Natural killer cell (primary cell): ENCODE data around the gene FAM83C. TPM values are rescaled to one million over a fixed set of nuclear protein-coding genes. Genes with fewer than 3 reads are reported as not detected.

Experiments used
- ATAC-seq, 3 donors: fragments of 150-1000 bp in 2 of 3; fragments of 200-7000 bp in 1 of 3; cut with Tn5 transposase; 1 replicate in 1 of 3; 2 replicates in 2 of 3; pipeline ENCODE4 v1.10.0; 2021; ENCODE audit warnings: mild to moderate bottlenecking in 2 of 3, moderate library complexity in 2 of 3
- DNase-seq, 2 donors: peaks; one replicate each; pipeline versions ENCODE4 v3.0.0 to v3.0.0-alpha.2; 2013 to 2021; ENCODE audit warnings: mixed read lengths in 1 of 2
- H3K27ac ChIP-seq: one replicate; pipeline ENCODE4 v1.5.1; 2013; ENCODE audit warnings: mild to moderate bottlenecking, low read length
- H3K27me3 ChIP-seq: one replicate; pipeline ENCODE4 v1.6.1; 2013; ENCODE audit warnings: low read length; ENCODE audit not compliant: control insufficient read depth, insufficient read depth
- H3K36me3 ChIP-seq: one replicate; pipeline ENCODE4 v1.6.1; 2013; ENCODE audit warnings: low read length; ENCODE audit not compliant: control insufficient read depth, insufficient read depth
- H3K4me1 ChIP-seq: one replicate; pipeline ENCODE4 v1.6.1; 2013; ENCODE audit warnings: low read length; ENCODE audit not compliant: control insufficient read depth, insufficient read depth
- H3K4me3 ChIP-seq: one replicate; pipeline ENCODE4 v1.5.1; 2013; ENCODE audit warnings: low read length
- H3K9me3 ChIP-seq: one replicate; pipeline ENCODE4 v1.6.1; 2013; ENCODE audit warnings: low read length; ENCODE audit not compliant: control insufficient read depth, insufficient read depth
- H3K27ac Mint-ChIP-seq, 2 donors: one replicate each; pipeline ENCODE4 v1.8.0; 2022; ENCODE audit warnings: mild to moderate bottlenecking in 2 of 2, mixed read lengths in 2 of 2, moderate library complexity in 1 of 2
- H3K27me3 Mint-ChIP-seq, 2 donors: one replicate each; pipeline ENCODE4 v1.8.0; 2022; ENCODE audit warnings: low read depth in 2 of 2, mixed read lengths in 2 of 2
- H3K36me3 Mint-ChIP-seq: one replicate; pipeline ENCODE4 v1.8.0; 2022; ENCODE audit warnings: mixed read lengths
- H3K4me1 Mint-ChIP-seq, 2 donors: one replicate each; pipeline ENCODE4 v1.8.0; 2022; ENCODE audit warnings: mixed read lengths in 2 of 2
- H3K4me3 Mint-ChIP-seq: one replicate; pipeline ENCODE4 v1.8.0; 2022; ENCODE audit warnings: mild to moderate bottlenecking, moderate library complexity, mixed read lengths
- H3K9me3 Mint-ChIP-seq, 2 donors: one replicate each; pipeline ENCODE4 v1.8.0; 2022; ENCODE audit warnings: mixed read lengths in 2 of 2
- WGBS: methylation state at CpG from one replicate; pipeline ENCODE4 v1.1.7; 2013; ENCODE audit warnings: missing lambda C conversion rate; ENCODE audit not compliant: insufficient coverage; 5-methylcytosine and 5-hydroxymethylcytosine counted together
- intact Hi-C: fragments of 100-400 bp; cut with micrococcal nuclease; formaldehyde crosslinking; loops from one replicate; pipeline ENCODE4 v1.14.2; 2022
- total RNA-seq, 4 donors: library from RNA; stranded (reverse); fragments of 120-200 nt in 1 of 4; gene quantifications; one replicate each; pipeline versions ENCODE4 v1.2.3 to v1.2.4, GENCODE V29; 2013 to 2022
- TF ChIP-seq, protein P1 (sequence below): fragments of 200-600 bp; IDR thresholded peaks from one replicate; pipeline ENCODE4 v1.8.0; 2022; ENCODE audit warnings: antibody characterized with exemption

FAM83C gene
- total RNA-seq, 3 donors from 2014 or later (not counting 1 experiment from before 2014, with no cell fraction given), result not detected

DNA sequence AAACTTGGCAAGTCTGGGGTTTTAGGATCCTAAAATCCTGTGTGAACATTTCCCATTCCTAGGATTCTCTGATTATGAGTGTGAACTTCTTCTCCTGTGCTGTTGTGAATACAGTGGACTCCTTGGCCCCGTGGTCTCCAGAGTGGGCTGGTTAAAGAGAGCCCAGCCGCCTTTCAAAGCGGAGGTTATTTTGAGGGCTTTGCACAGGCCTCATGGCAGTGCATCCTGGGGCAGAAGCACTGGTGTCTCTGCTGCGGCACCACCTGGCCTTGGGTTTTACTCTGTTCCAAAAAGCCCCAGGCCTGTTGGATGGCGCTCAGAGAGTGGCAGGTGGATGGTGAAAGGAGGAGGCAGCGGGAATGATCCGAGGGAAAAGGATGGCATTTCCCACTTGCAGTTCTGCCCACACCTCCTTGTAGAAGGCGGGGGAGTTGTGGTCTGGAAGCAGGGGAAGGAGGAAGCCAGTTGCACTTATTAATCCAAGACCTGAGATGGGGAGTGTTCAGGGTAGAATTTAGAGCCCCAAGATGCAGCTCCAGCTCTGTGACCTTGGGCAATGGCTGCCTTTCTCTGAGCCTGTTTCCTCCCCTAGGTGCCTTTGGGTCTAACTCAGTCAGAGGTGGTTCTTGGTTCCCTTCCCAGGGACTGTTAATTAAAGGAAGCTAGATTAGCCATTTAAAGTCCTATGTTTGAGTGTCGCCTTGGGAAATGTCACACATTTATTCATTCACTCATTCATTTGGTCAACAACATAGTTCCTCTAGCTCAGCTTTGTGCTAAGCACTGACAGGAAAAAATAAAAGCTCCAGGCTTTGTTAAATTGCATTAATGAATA lies 43.4 kb downstream of the FAM83C start:
- TF ChIP-seq, protein P1, sequence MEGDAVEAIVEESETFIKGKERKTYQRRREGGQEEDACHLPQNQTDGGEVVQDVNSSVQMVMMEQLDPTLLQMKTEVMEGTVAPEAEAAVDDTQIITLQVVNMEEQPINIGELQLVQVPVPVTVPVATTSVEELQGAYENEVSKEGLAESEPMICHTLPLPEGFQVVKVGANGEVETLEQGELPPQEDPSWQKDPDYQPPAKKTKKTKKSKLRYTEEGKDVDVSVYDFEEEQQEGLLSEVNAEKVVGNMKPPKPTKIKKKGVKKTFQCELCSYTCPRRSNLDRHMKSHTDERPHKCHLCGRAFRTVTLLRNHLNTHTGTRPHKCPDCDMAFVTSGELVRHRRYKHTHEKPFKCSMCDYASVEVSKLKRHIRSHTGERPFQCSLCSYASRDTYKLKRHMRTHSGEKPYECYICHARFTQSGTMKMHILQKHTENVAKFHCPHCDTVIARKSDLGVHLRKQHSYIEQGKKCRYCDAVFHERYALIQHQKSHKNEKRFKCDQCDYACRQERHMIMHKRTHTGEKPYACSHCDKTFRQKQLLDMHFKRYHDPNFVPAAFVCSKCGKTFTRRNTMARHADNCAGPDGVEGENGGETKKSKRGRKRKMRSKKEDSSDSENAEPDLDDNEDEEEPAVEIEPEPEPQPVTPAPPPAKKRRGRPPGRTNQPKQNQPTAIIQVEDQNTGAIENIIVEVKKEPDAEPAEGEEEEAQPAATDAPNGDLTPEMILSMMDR, result no peak
- Mint-ChIP-seq H3K9me3 (no peaks in the 10 kb centered on the region), H3K4me1 (peaks cover 24% of the 10 kb centered on the region in 2 donors), H3K4me3 (no peak overlapping the region), H3K27me3 (no peaks in the 10 kb centered on the region), H3K27ac (no peak overlapping the region), H3K36me3 (no peaks in the 10 kb centered on the region)
- intact Hi-C loops, result no loop called here
- Histone ChIP-seq H3K27me3 (no peaks in the 10 kb centered on the region), H3K4me1 (peaks cover 38% of the 10 kb centered on the region), H3K9me3 (no peaks in the 10 kb centered on the region), H3K4me3 (no peak overlapping the region), H3K27ac (no peak overlapping the region), H3K36me3 (no peaks in the 10 kb centered on the region)
- no peak for DNase-seq
- 90% methylated on average over 9 of the region's 9 CpGs for WGBS
- no peak for ATAC-seq

DNA sequence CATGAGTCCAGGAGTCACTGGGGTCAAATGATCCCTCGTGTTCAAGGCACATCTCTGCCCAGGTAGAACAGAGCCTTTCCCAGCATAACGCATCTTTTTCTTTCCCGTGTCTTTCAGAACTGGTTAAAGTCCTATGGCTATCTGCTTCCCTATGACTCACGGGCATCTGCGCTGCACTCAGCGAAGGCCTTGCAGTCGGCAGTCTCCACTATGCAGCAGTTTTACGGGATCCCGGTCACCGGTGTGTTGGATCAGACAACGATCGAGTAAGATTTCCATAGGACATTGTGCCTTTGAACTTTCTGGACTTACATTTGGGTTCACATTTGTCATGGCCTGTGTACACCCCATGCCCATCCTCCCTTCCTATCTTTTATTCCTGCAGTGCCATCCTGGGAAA lies 45.5 kb downstream of the FAM83C start:
- no peak overlapping the region for H3K4me3 ChIP-seq
- TF ChIP-seq, protein P1, result no peak
- DNase-seq (no peak), ATAC-seq (no peak)
- Mint-ChIP-seq H3K36me3 (no peaks in the 10 kb centered on the region), H3K9me3 (no peaks in the 10 kb centered on the region), H3K4me3 (no peak overlapping the region), H3K4me1 (peaks cover 14 to 15% of the 10 kb centered on the region in 2 donors), H3K27ac (no peak overlapping the region), H3K27me3 (no peaks in the 10 kb centered on the region)
- no peak overlapping the region for H3K27ac ChIP-seq
- WGBS, result 94% methylated on average over 12 of the region's 12 CpGs
- H3K36me3 ChIP-seq, result no peaks in the 10 kb centered on the region
- intact Hi-C loops, result no loop called here
- no peaks in the 10 kb centered on the region for H3K27me3 ChIP-seq
- no peaks in the 10 kb centered on the region for H3K9me3 ChIP-seq
- H3K4me1 ChIP-seq, result peaks cover 20% of the 10 kb centered on the region

DNA sequence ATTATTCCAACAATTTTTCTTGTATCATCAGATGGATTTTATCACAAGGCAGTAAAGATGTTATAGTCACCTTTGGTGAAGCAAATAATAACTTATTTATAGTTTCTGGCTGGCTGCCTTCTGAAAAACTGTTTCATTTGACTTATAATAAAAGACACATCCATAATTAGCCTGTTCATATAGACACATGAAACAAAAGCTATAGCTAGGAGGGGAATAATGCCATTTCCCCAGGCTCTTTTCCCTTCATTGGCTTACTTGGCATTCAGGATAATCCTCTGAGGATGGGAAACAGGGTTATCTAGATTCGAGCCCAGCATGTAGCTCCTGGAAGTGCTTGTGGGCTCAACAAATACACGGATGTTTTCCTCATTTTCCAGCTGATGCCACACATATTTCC lies 48.2 kb downstream of the FAM83C start:
- Histone ChIP-seq H3K4me3 (no peak overlapping the region), H3K9me3 (no peaks in the 10 kb centered on the region), H3K27me3 (no peaks in the 10 kb centered on the region), H3K27ac (no peak overlapping the region), H3K4me1 (peaks cover 3% of the 10 kb centered on the region), H3K36me3 (no peaks in the 10 kb centered on the region)
- no peak for DNase-seq
- Mint-ChIP-seq H3K27me3 (peaks cover 0 to 6% of the 10 kb centered on the region in 2 donors), H3K4me1 (peaks cover 5 to 11% of the 10 kb centered on the region in 2 donors), H3K9me3 (no peaks in the 10 kb centered on the region), H3K4me3 (no peak overlapping the region), H3K36me3 (no peaks in the 10 kb centered on the region), H3K27ac (no peak overlapping the region)
- no peak for ATAC-seq
- 83% methylated on average over 2 of the region's 2 CpGs for WGBS
- TF ChIP-seq, protein P1, result no peak
- intact Hi-C loops, result no loop called here
